ENCODE results near the gene TIMM22.

Gene TIMM22

DNA sequence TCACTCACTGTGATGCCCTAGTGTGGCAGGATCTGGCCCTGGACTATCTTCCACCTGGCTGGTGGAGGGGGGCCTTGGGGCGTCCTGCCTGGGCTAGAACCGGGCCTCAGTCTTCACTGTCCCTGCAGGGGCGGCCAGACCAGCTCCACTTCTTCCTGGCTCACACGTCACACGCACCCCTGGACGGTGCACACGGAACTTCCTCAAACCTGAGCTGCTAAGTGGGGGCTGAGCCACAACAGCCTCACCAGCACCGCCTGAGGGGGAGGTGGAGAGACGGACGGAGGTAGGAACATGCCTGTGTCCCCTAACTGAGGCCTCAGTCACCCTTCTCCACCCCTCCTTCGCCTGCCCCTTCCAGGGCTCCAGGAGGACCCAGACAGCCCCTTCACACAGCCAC lies 36.6 kb downstream of the TIMM22 start:
- Histone ChIP-seq H3K4me3 (ENCODE audit: low read length) (no peak overlapping the region), H3F3A (ENCODE audit: control insufficient read depth, insufficient read depth) (0 out of 2 replicates have a peak, but pooled peaks cover 2% of the 10 kb centered on the region)

DNA sequence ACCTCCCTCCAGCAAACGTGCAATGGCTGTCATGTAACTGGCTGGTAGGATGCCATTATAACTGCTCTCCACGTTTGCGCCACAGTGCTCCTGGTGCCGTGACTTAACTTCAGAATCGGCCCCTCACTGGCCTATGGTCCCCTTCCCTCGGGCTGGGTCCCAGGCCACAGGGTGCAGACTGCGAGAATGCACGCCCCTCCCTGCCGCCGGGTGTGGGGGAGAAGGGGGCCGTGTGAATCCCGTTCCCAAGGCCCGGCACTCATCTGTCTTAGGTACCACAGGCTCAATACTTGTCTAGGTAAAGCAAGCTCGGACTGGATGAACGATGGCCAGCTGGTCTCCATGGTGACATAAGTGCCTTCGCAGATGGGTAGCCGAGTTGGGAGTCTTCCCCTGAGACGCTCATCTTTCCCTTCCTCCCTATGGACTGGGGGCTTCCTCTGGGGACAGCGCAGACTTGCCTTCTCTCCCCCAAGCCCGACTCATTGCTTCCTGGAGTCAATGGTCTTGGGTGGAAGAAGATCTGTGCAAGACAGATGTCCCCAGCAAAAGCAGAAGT lies 37.8 kb downstream of the TIMM22 start:
- Histone ChIP-seq H3K27ac (ENCODE audit: low read depth, low read length) (no peak overlapping the region), H3K9me3 (ENCODE audit: control insufficient read depth, insufficient read depth, low read length) (peaks cover 25% of the 10 kb centered on the region), H4K20me1 (ENCODE audit: control insufficient read depth, insufficient read depth, low read depth, low read length) (0 out of 2 replicates have a peak, but pooled peaks cover 3% of the 10 kb centered on the region), H3K79me2 (ENCODE audit: control insufficient read depth, low read length) (0 out of 2 replicates have a peak, but pooled peaks cover 5% of the 10 kb centered on the region), H3K4me1 (ENCODE audit: control insufficient read depth, low read length) (no peaks in the 10 kb centered on the region), H3K36me3 (ENCODE audit: control insufficient read depth, low read length) (peaks cover 55% of the 10 kb centered on the region), H3K4me3 (ENCODE audit: low read length) (no peak overlapping the region), H3K9me2 (replicated peaks; ENCODE audit: control insufficient read depth, low read length) (no peaks in the 10 kb centered on the region), H3K27me3 (ENCODE audit: control insufficient read depth, low read length) (no peaks in the 10 kb centered on the region), H3K4me2 (ENCODE audit: low read length) (no peak overlapping the region), H3F3A (ENCODE audit: control insufficient read depth, insufficient read depth) (0 out of 2 replicates have a peak, but pooled peaks cover 2% of the 10 kb centered on the region)
- no peak for TF ChIP-seq EZH2phosphoT487 (IDR thresholded peaks at IDR 0.05; ENCODE audit: borderline replicate concordance, low read length)
- TF ChIP-seq, protein P1, sequence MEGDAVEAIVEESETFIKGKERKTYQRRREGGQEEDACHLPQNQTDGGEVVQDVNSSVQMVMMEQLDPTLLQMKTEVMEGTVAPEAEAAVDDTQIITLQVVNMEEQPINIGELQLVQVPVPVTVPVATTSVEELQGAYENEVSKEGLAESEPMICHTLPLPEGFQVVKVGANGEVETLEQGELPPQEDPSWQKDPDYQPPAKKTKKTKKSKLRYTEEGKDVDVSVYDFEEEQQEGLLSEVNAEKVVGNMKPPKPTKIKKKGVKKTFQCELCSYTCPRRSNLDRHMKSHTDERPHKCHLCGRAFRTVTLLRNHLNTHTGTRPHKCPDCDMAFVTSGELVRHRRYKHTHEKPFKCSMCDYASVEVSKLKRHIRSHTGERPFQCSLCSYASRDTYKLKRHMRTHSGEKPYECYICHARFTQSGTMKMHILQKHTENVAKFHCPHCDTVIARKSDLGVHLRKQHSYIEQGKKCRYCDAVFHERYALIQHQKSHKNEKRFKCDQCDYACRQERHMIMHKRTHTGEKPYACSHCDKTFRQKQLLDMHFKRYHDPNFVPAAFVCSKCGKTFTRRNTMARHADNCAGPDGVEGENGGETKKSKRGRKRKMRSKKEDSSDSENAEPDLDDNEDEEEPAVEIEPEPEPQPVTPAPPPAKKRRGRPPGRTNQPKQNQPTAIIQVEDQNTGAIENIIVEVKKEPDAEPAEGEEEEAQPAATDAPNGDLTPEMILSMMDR (IDR thresholded peaks at IDR 0.05; ENCODE audit: low read depth, low read length, poor library complexity, severe bottlenecking): no peak

More for the DNA sequence above, 36.6 kb downstream of the TIMM22 start:
- no peaks in the 10 kb centered on the region for H3K9me2 ChIP-seq (replicated peaks; ENCODE audit: control insufficient read depth, low read length)
- TF ChIP-seq EZH2phosphoT487 (IDR thresholded peaks at IDR 0.05; ENCODE audit: borderline replicate concordance, low read length): no peak
- TF ChIP-seq, protein P1 (IDR thresholded peaks at IDR 0.05; ENCODE audit: low read depth, low read length, poor library complexity, severe bottlenecking): no peak
- H3K79me2 ChIP-seq (ENCODE audit: control insufficient read depth, low read length): 0 out of 2 replicates have a peak, but pooled peaks cover 5% of the 10 kb centered on the region
- H3K9me3 ChIP-seq (ENCODE audit: control insufficient read depth, insufficient read depth, low read length): peaks cover 12% of the 10 kb centered on the region
- H3K27ac ChIP-seq (ENCODE audit: low read depth, low read length): no peak overlapping the region
- H3K27me3 ChIP-seq (ENCODE audit: control insufficient read depth, low read length): no peaks in the 10 kb centered on the region
- 0 out of 2 replicates have a peak, but pooled peaks cover 3% of the 10 kb centered on the region for H4K20me1 ChIP-seq (ENCODE audit: control insufficient read depth, insufficient read depth, low read depth, low read length)
- peaks cover 45% of the 10 kb centered on the region for H3K36me3 ChIP-seq (ENCODE audit: control insufficient read depth, low read length)
- no peak overlapping the region for H3K4me2 ChIP-seq (ENCODE audit: low read length)
- H3K4me1 ChIP-seq (ENCODE audit: control insufficient read depth, low read length): no peaks in the 10 kb centered on the region

DNA sequence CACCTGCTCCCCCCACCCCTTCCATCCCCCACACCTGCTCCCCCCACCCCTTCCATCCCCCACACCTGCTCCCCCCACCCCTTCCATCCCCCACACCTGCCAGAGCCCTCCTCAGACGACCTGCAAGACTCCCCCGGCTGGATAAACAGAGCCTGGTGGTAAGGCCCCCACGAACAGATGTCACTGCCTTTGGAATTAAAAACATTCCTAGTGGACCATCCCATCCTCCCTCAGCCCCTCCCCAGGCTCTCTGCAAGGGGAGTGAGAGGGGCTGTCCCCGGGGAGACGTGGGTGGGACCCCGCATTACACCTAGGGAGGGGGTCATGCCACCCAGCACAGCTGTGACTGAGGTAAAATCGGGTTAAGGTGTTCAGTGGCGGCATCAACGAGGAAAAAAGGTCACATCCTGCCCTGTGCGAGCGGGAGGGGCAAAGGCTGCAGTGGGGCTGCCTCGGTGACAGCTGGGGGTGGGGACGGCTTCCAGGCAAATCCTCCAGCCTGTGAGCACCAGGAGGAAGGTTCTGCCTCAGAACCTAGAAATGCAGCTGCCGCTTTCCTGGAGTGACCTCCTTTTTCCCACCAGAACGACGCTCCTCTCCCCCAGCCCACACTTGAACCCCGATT lies 38.7 kb downstream of the TIMM22 start:
- Histone ChIP-seq H3K4me2 (ENCODE audit: low read length) (no peak overlapping the region), H3K27me3 (ENCODE audit: control insufficient read depth, low read length) (no peaks in the 10 kb centered on the region), H3K27ac (ENCODE audit: low read depth, low read length) (no peak overlapping the region), H3K9me3 (ENCODE audit: control insufficient read depth, insufficient read depth, low read length) (peaks cover 25% of the 10 kb centered on the region), H4K20me1 (ENCODE audit: control insufficient read depth, insufficient read depth, low read depth, low read length) (0 out of 2 replicates have a peak, but pooled peaks cover 1% of the 10 kb centered on the region), H3K36me3 (ENCODE audit: control insufficient read depth, low read length) (peaks cover 61% of the 10 kb centered on the region), H3K9me2 (replicated peaks; ENCODE audit: control insufficient read depth, low read length) (no peaks in the 10 kb centered on the region), H3K4me1 (ENCODE audit: control insufficient read depth, low read length) (no peaks in the 10 kb centered on the region), H3F3A (ENCODE audit: control insufficient read depth, insufficient read depth) (0 out of 2 replicates have a peak, but pooled peaks cover 2% of the 10 kb centered on the region), H3K4me3 (ENCODE audit: low read length) (no peak overlapping the region), H3K79me2 (ENCODE audit: control insufficient read depth, low read length) (peaks cover 6% of the 10 kb centered on the region)
- no peak for TF ChIP-seq EZH2phosphoT487 (IDR thresholded peaks at IDR 0.05; ENCODE audit: borderline replicate concordance, low read length)
- TF ChIP-seq, protein P1 (IDR thresholded peaks at IDR 0.05; ENCODE audit: low read depth, low read length, poor library complexity, severe bottlenecking): no peak
